HCT116 (cell line): ENCODE measurements around the gene GABBR2. TPM values are rescaled to one million over a fixed set of nuclear protein-coding genes. Genes with fewer than 3 reads are reported as not detected.

Experiments
- ATAC-seq: fragments of 200-7000 bp; cut with Tn5 transposase; 2 replicates; pipeline ENCODE4 v1.9.1; 2020; ENCODE audit warnings: mild to moderate bottlenecking, moderate library complexity
- BruUV-seq: library from RNA; stranded (reverse); fragments of 400-500 nt; replicated peaks from 2 replicates; lab custom pipeline; 2021; lab: Mats Ljungman, UMichigan
- CTCF ChIA-PET: fragments of 300-600 bp; sonication (Branson Sonifier 250); formaldehyde crosslinking; loops from one replicate; lab custom pipeline; 2021; ENCODE audit warnings: antibody characterized with exemption; lab: Charles Lee
- POLR2A ChIA-PET: fragments of 300-600, 350-600 bp; sonication (Branson Sonifier 250); formaldehyde crosslinking; loops from one replicate; lab custom pipeline; 2021; ENCODE audit warnings: antibody characterized with exemption; lab: Charles Lee
- RAD21 ChIA-PET, 2 experiments: fragments of 300-600 bp; sonication (Branson Sonifier 250); formaldehyde crosslinking; loops; one replicate each; lab custom pipeline; 2023; ENCODE audit warnings: low total read pairs in 2 of 2; ENCODE audit not compliant: uncharacterized antibody in 2 of 2, unreplicated experiment in 2 of 2, low non-redundant PET in 1 of 2; lab: Charles Lee
- DNase-seq: peaks from one replicate; pipeline ENCODE4 v3.0.0-alpha.2; 2010; ENCODE audit warnings: low read depth, low spot score
- H2AFZ ChIP-seq: fragments of 200-600 bp; shearing (Covaris generic), sonication (generic); 2 replicates; pipeline ENCODE4 v1.6.1; 2017; ENCODE audit warnings: low read depth, mixed run types, mixed read lengths, antibody characterized with exemption, low read length; ENCODE audit not compliant: poor library complexity, severe bottlenecking
- H3K27ac ChIP-seq: 2 replicates; pipeline ENCODE4 v1.5.1; 2012; ENCODE audit warnings: low read depth, low read length
- H3K27me3 ChIP-seq: fragments of 200-600 bp; sonication (generic); 2 replicates; pipeline ENCODE4 v1.6.1; 2016; ENCODE audit warnings: mixed run types, low read length, mixed read lengths; ENCODE audit not compliant: insufficient read depth
- H3K36me3 ChIP-seq, 2 experiments: fragments of 200-500 bp in 1 of 2; fragments of 200-600 bp in 1 of 2; sonication (Bioruptor generic) in 1 of 2; sonication (generic) in 1 of 2; 2 replicates each; pipeline versions ENCODE4 v1.5.1 to v1.6.1; 2014 to 2016; ENCODE audit warnings: low read length in 2 of 2, inconsistent platforms in 1 of 2, mixed read lengths in 1 of 2, mixed run types in 1 of 2; ENCODE audit not compliant: insufficient read depth in 2 of 2, control insufficient read depth in 1 of 2
- H3K4me1 ChIP-seq, 2 experiments: fragments of 200-600 bp in 1 of 2; sonication (generic) in 1 of 2; 2 replicates each; pipeline versions ENCODE4 v1.5.1 to v1.6.1; 2012 to 2017; ENCODE audit warnings: low read length in 2 of 2, inconsistent platforms in 1 of 2, mild to moderate bottlenecking in 1 of 2, mixed read lengths in 1 of 2, mixed run types in 1 of 2, moderate library complexity in 1 of 2; ENCODE audit not compliant: insufficient read depth in 2 of 2, control insufficient read depth in 1 of 2
- H3K4me2 ChIP-seq: fragments of 200-600 bp; sonication (generic); 2 replicates; pipeline ENCODE4 v1.6.1; 2017; ENCODE audit warnings: mixed run types, low read length, mixed read lengths
- H3K4me3 ChIP-seq, 2 experiments: fragments of 200-600 bp in 1 of 2; sonication (generic) in 1 of 2; replicated peaks in 1 of 2; 2 replicates each; pipeline ENCODE4 v1.5.1; 2011 to 2016; ENCODE audit warnings: low read length in 2 of 2, control low read depth in 1 of 2, low read depth in 1 of 2, mild to moderate bottlenecking in 1 of 2, mixed read lengths in 1 of 2, mixed run types in 1 of 2
- H3K79me2 ChIP-seq: fragments of 200-600 bp; sonication (generic); 2 replicates; pipeline ENCODE4 v1.6.1; 2017; ENCODE audit warnings: mild to moderate bottlenecking, mixed run types, low read length, moderate library complexity, mixed read lengths; ENCODE audit not compliant: insufficient read depth
- H3K9ac ChIP-seq: fragments of 200-600 bp; sonication (generic); 2 replicates; pipeline ENCODE4 v1.6.1; 2016; ENCODE audit warnings: low read length, mixed read lengths
- H3K9me2 ChIP-seq: fragments of 200-600 bp; sonication (generic), shearing (Covaris generic); 2 replicates; pipeline ENCODE4 v1.6.1; 2017; ENCODE audit warnings: mixed run types, mild to moderate bottlenecking, moderate library complexity; ENCODE audit not compliant: insufficient read depth
- H3K9me3 ChIP-seq, 2 experiments: fragments of 200-500 bp in 1 of 2; fragments of 200-600 bp in 1 of 2; sonication (Bioruptor generic) in 1 of 2; sonication (generic) in 1 of 2; 2 replicates each; pipeline ENCODE4 v1.6.1; 2014 to 2017; ENCODE audit warnings: low read length in 2 of 2, mixed read lengths in 2 of 2, inconsistent platforms in 1 of 2, low read depth in 1 of 2, mild to moderate bottlenecking in 1 of 2, mixed run types in 1 of 2, moderate library complexity in 1 of 2; ENCODE audit not compliant: control insufficient read depth in 1 of 2, insufficient read depth in 1 of 2
- H4K20me1 ChIP-seq: fragments of 200-600 bp; sonication (generic), shearing (Covaris generic); 2 replicates; pipeline ENCODE4 v1.6.1; 2017; ENCODE audit warnings: mixed run types, mild to moderate bottlenecking, moderate library complexity; ENCODE audit not compliant: insufficient read depth
- CEBPB ChIP-seq: IDR thresholded peaks from 2 replicates; pipeline ENCODE4 v1.6.1; 2012; ENCODE audit warnings: low read depth
- EGR1 ChIP-seq: IDR thresholded peaks from 2 replicates; pipeline ENCODE4 v1.6.1; 2012; ENCODE audit warnings: low read depth
- EZH2phosphoT487 ChIP-seq: fragments of 200-600 bp; IDR thresholded peaks from 2 replicates; pipeline ENCODE4 v1.6.1; 2018; ENCODE audit warnings: antibody characterized with exemption, borderline replicate concordance
- POLR2A ChIP-seq: IDR thresholded peaks from 2 replicates; pipeline ENCODE4 v1.7.0; 2011; ENCODE audit warnings: borderline replicate concordance; ENCODE audit not compliant: insufficient read depth, insufficient read length; ENCODE audit errors: extremely low read depth
- POLR2AphosphoS5 ChIP-seq: IDR thresholded peaks from 2 replicates; pipeline ENCODE4 v1.6.1; 2011; ENCODE audit warnings: mild to moderate bottlenecking, low read depth, low read length, moderate library complexity
- RAD21 ChIP-seq: IDR thresholded peaks from 2 replicates; pipeline ENCODE4 v1.6.1; 2012; ENCODE audit warnings: low read depth, mild to moderate bottlenecking
- SIN3A ChIP-seq: IDR thresholded peaks from 2 replicates; pipeline ENCODE4 v1.6.1; 2012; ENCODE audit warnings: low read depth
- SP1 ChIP-seq: IDR thresholded peaks from 2 replicates; pipeline ENCODE4 v1.6.1; 2012; ENCODE audit warnings: low read depth
- YY1 ChIP-seq: IDR thresholded peaks from 2 replicates; pipeline ENCODE4 v1.6.1; 2011; ENCODE audit warnings: low read length, low read depth, moderate library complexity, mild to moderate bottlenecking; ENCODE audit not compliant: insufficient replicate concordance; ENCODE audit errors: extremely low read depth
- ZFX ChIP-seq: fragments of 450-650 bp; IDR thresholded peaks from 2 replicates; pipeline ENCODE4 v1.6.1; 2017
- intact Hi-C: fragments of 100-400 bp; cut with micrococcal nuclease; formaldehyde crosslinking; loops from 2 replicates; pipeline ENCODE4 v1.10.0; 2022
- total RNA-seq: library from RNA; stranded (reverse); gene quantifications from one replicate; pipeline ENCODE4 v1.2.1, GENCODE V29; 2021; ENCODE audit not compliant: unreplicated experiment
- TF ChIP-seq, protein P1 (sequence below): IDR thresholded peaks from 2 replicates; pipeline ENCODE4 v1.6.1; 2011; ENCODE audit warnings: mild to moderate bottlenecking, low read length, moderate library complexity; ENCODE audit not compliant: insufficient replicate concordance; ENCODE audit errors: extremely low read depth
- TF ChIP-seq, protein P2 (sequence below), 3 experiments: fragments of 200-600 bp in 1 of 3; sonication (generic) in 1 of 3; IDR thresholded peaks in 2 of 3; conservative IDR thresholded peaks in 1 of 3; 2 replicates each; pipeline ENCODE4 v1.5.1; 2012 to 2017; ENCODE audit warnings: low read depth in 2 of 3, low read length in 2 of 3, antibody characterized with exemption in 1 of 3, borderline replicate concordance in 1 of 3, control low read depth in 1 of 3, mild to moderate bottlenecking in 1 of 3, mixed read lengths in 1 of 3, mixed run types in 1 of 3, moderate library complexity in 1 of 3; ENCODE audit not compliant: insufficient read depth in 1 of 3
- TF ChIP-seq, protein P3 (sequence below): IDR thresholded peaks from 2 replicates; pipeline ENCODE4 v1.6.1; 2012

GABBR2 gene
- total RNA-seq, 1 experiment from 2014 or later = 0.15 TPM

DNA sequence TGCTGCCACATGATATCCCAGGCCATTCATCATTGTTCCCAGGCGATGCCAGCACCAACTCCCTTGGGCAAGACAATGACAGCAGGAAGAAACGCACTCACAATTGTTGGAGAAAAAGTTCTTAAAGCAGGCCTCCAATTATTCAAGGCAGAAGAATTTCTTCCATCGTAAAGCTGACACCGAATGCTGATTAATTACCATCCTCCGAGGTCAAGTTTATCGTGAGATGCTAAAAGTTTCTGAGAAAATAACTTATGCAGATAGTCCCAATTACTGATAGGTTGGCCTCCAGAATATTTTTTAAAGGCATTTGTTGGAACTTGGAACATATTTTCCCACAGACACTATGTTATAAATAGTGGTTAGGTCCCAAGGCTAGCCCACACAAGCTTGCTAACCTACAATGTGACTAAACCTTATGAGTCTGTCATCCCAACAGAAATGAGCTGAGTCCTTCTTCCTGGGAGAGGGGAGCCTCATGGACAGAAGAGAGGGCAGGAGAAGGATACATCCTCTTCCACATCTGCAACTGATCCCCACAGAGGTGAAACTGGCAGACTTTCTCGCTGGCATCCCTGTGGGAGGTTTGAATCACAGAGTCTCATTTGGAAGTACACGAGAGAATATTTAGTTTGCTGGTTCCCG is 250.9 kb downstream of the GABBR2 start:
- H3K9me3 ChIP-seq = peaks cover 7 to 14% of the 10 kb centered on the region in 2 experiments; a peak in 3 of 4 replicates
- H3K4me1 ChIP-seq = peaks cover 4 to 9% of the 10 kb centered on the region in 2 experiments; a peak in 3 of 4 replicates
- no peak for ATAC-seq
- no peak overlapping the region for H3K9ac ChIP-seq
- no peak overlapping the region for H3K4me2 ChIP-seq
- H2AFZ ChIP-seq = no peak overlapping the region
- no peaks in the 10 kb centered on the region for H3K9me2 ChIP-seq
- TF ChIP-seq EZH2phosphoT487 = no peak
- no peak for TF ChIP-seq ZFX
- no peak for TF ChIP-seq SP1
- TF ChIP-seq, protein P1, sequence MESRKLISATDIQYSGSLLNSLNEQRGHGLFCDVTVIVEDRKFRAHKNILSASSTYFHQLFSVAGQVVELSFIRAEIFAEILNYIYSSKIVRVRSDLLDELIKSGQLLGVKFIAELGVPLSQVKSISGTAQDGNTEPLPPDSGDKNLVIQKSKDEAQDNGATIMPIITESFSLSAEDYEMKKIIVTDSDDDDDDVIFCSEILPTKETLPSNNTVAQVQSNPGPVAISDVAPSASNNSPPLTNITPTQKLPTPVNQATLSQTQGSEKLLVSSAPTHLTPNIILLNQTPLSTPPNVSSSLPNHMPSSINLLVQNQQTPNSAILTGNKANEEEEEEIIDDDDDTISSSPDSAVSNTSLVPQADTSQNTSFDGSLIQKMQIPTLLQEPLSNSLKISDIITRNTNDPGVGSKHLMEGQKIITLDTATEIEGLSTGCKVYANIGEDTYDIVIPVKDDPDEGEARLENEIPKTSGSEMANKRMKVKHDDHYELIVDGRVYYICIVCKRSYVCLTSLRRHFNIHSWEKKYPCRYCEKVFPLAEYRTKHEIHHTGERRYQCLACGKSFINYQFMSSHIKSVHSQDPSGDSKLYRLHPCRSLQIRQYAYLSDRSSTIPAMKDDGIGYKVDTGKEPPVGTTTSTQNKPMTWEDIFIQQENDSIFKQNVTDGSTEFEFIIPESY = no peak
- TF ChIP-seq EGR1 = no peak
- TF ChIP-seq, protein P2, sequence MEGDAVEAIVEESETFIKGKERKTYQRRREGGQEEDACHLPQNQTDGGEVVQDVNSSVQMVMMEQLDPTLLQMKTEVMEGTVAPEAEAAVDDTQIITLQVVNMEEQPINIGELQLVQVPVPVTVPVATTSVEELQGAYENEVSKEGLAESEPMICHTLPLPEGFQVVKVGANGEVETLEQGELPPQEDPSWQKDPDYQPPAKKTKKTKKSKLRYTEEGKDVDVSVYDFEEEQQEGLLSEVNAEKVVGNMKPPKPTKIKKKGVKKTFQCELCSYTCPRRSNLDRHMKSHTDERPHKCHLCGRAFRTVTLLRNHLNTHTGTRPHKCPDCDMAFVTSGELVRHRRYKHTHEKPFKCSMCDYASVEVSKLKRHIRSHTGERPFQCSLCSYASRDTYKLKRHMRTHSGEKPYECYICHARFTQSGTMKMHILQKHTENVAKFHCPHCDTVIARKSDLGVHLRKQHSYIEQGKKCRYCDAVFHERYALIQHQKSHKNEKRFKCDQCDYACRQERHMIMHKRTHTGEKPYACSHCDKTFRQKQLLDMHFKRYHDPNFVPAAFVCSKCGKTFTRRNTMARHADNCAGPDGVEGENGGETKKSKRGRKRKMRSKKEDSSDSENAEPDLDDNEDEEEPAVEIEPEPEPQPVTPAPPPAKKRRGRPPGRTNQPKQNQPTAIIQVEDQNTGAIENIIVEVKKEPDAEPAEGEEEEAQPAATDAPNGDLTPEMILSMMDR (IDR thresholded peaks at IDR 0.05 in 2 of 3, conservative IDR thresholded peaks at IDR 0.05 in 1 of 3; ENCODE audit: borderline replicate concordance in 1 of 3, insufficient read depth in 1 of 3, low read depth in 2 of 3, low read length in 2 of 3) = no peak
- TF ChIP-seq SIN3A = no peak
- no peak for TF ChIP-seq CEBPB
- TF ChIP-seq RAD21 = no peak
- no peak for TF ChIP-seq YY1
- TF ChIP-seq, protein P3, sequence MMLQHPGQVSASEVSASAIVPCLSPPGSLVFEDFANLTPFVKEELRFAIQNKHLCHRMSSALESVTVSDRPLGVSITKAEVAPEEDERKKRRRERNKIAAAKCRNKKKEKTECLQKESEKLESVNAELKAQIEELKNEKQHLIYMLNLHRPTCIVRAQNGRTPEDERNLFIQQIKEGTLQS = no peak
- TF ChIP-seq POLR2AphosphoS5 = no peak
- no peak for TF ChIP-seq POLR2A
- TF ChIP-seq, all 23 proteins: peak for 0
- no peaks in the 10 kb centered on the region for H3K36me3 ChIP-seq
- H3K79me2 ChIP-seq = no peaks in the 10 kb centered on the region
- H4K20me1 ChIP-seq = no peaks in the 10 kb centered on the region
- RAD21 ChIA-PET = no interaction called here
- POLR2A ChIA-PET = no interaction called here
- CTCF ChIA-PET = no interaction called here
- no peak overlapping the region for H3K4me3 ChIP-seq
- no peaks in the 10 kb centered on the region for H3K27me3 ChIP-seq
- intact Hi-C loops = no loop called here
- no peak overlapping the region for H3K27ac ChIP-seq
- no peak for DNase-seq
- no TSS peak for BruUV-seq
